Colonic mucosa (tissue), 4 donors: ENCODE data around the gene YIPF3. TPM values are rescaled to one million over a fixed set of nuclear protein-coding genes. Genes with fewer than 3 reads are reported as not detected.
"Not testable (repeated sequence)": the region's sequence is repeated elsewhere in the genome, so short reads cannot be mapped to it uniquely, and the experiment has no call there.

Experiments used
- DNase-seq: peaks from one replicate; pipeline ENCODE4 v3.0.0-alpha.2; 2020
- H3K27ac ChIP-seq: fragments of 200-600 bp; one replicate; pipeline ENCODE4 v1.8.0; 2021
- H3K27me3 ChIP-seq: fragments of 200-600 bp; one replicate; pipeline ENCODE4 v1.8.0; 2021
- H3K36me3 ChIP-seq: fragments of 200-600 bp; one replicate; pipeline ENCODE4 v1.8.0; 2021
- H3K4me1 ChIP-seq: fragments of 200-600 bp; one replicate; pipeline ENCODE4 v1.8.0; 2021; ENCODE audit warnings: mild to moderate bottlenecking
- H3K4me3 ChIP-seq: fragments of 200-600 bp; one replicate; pipeline ENCODE4 v1.8.0; 2021
- H3K9ac ChIP-seq, 2 donors: one replicate each; pipeline ENCODE4 v1.7.0; 2013; ENCODE audit warnings: control low read depth in 2 of 2, low read depth in 2 of 2, low read length in 2 of 2
- H3K9me3 ChIP-seq: fragments of 200-600 bp; one replicate; pipeline ENCODE4 v1.8.0; 2021
- CTCF ChIP-seq: fragments of 200-600 bp; IDR thresholded peaks from one replicate; pipeline ENCODE4 v1.8.0; 2022; ENCODE audit warnings: antibody characterized with exemption, mild to moderate bottlenecking
- intact Hi-C: fragments of 100-400 bp; cut with DNase I; formaldehyde crosslinking; loops from one replicate; pipeline ENCODE4 v1.14.1; 2022
- total RNA-seq, 2 donors: library from RNA; stranded (reverse); fragmentation: NEBNext Ultra II Directional in 1 of 2; extraction: Animal tissue kit (Norgen Biotek cat#: 25700) in 1 of 2; gene quantifications; one replicate each; pipeline ENCODE4 v1.2.1, GENCODE V29; 2021
- donor health status: healthy.
- donor health status: DM: no; HTN: no; CAD: no.
- donor health status: DM: no; HTN: no; CAD: no.

YIPF3 gene
- total RNA-seq, 2 donors from 2014 or later, result 121 to 129 TPM

GRCh38 chr6:43504756-43505593, 11.8 kb downstream of the YIPF3 start:
- Histone ChIP-seq H3K9ac (no peak overlapping the region), H3K4me1 (no peaks in the 10 kb centered on the region), H3K9me3 (no peaks in the 10 kb centered on the region), H3K27me3 (no peaks in the 10 kb centered on the region), H3K27ac (no peak overlapping the region), H3K36me3 (peaks cover 8% of the 10 kb centered on the region), H3K4me3 (no peak overlapping the region)
- intact Hi-C loops, result loop anchor here (5.0 to 10.0 kb wide), 2 partner anchors 118 to 240 kb away; no protein-coding TSS in a partner anchor
- DNase-seq, result no peak
- no peak for TF ChIP-seq CTCF

- Histone ChIP-seq H3K9me3 (no peaks in the 10 kb centered on the region), H3K9ac (no peak overlapping the region), H3K27me3 (no peaks in the 10 kb centered on the region), H3K4me1 (no peaks in the 10 kb centered on the region), H3K4me3 (no peak overlapping the region), H3K36me3 (peaks cover 15% of the 10 kb centered on the region), H3K27ac (no peak overlapping the region)
- no peak for DNase-seq
- TF ChIP-seq CTCF, result no peak
- intact Hi-C loops, result loop anchor here (10.0 kb wide), 1 partner anchor 239 kb away; no protein-coding TSS in a partner anchor
Observed at GRCh38 chr6:43503443-43503842, 13.3 kb downstream of the YIPF3 start.

GRCh38 chr6:43502666-43503065, 14.1 kb downstream of the YIPF3 start:
- Histone ChIP-seq H3K9ac (no peak overlapping the region), H3K27me3 (no peaks in the 10 kb centered on the region), H3K27ac (no peak overlapping the region), H3K36me3 (peaks cover 15% of the 10 kb centered on the region), H3K9me3 (no peaks in the 10 kb centered on the region), H3K4me1 (no peaks in the 10 kb centered on the region), H3K4me3 (no peak overlapping the region)
- intact Hi-C loops, result loop anchor here (10.0 kb wide), 1 partner anchor 238 kb away; no protein-coding TSS in a partner anchor
- no peak for DNase-seq
- no peak for TF ChIP-seq CTCF

- no peak overlapping the region for H3K9ac ChIP-seq
- intact Hi-C loops, result loop anchor here (10.0 kb wide), 1 partner anchor 236 kb away; no protein-coding TSS in a partner anchor
- no peaks in the 10 kb centered on the region for H3K9me3 ChIP-seq
- no peaks in the 10 kb centered on the region for H3K4me1 ChIP-seq
- no peak overlapping the region for H3K27ac ChIP-seq
- TF ChIP-seq CTCF, result no peak
- H3K27me3 ChIP-seq, result no peaks in the 10 kb centered on the region
- no peak overlapping the region for H3K4me3 ChIP-seq
- peaks cover 15% of the 10 kb centered on the region for H3K36me3 ChIP-seq
- DNase-seq, result no peak
Observed at GRCh38 chr6:43500921-43501320, 15.8 kb downstream of the YIPF3 start.

GRCh38 chr6:43499028-43499815, 17.5 kb downstream of the YIPF3 start:
- no peak for TF ChIP-seq CTCF
- H3K9ac ChIP-seq, result no peak overlapping the region
- no peaks in the 10 kb centered on the region for H3K4me1 ChIP-seq
- no peak overlapping the region for H3K27ac ChIP-seq
- no peak overlapping the region for H3K4me3 ChIP-seq
- H3K27me3 ChIP-seq, result no peaks in the 10 kb centered on the region
- peaks cover 15% of the 10 kb centered on the region for H3K36me3 ChIP-seq
- DNase-seq, result no peak
- intact Hi-C loops, result no loop called here
- H3K9me3 ChIP-seq, result no peaks in the 10 kb centered on the region

GRCh38 chr6:43498291-43498690, 18.4 kb downstream of the YIPF3 start:
- H3K36me3 ChIP-seq, result peaks cover 15% of the 10 kb centered on the region
- H3K4me3 ChIP-seq, H3K9me3 ChIP-seq, DNase-seq, H3K27ac ChIP-seq, intact Hi-C loops, H3K27me3 ChIP-seq, H3K4me1 ChIP-seq, H3K9ac ChIP-seq: not testable (repeated sequence)
